ENCODE measurements around the gene ARHGEF17.
A peak's percentile ranks its signal among the peaks of the same experiment; 100 is the strongest.

Gene ARHGEF17

GRCh38 chr11:73293356-73293936, 14.6 kb upstream of the ARHGEF17 start:
- DNase-seq, result no peak
- no peak for TF ChIP-seq POLR2A (IDR thresholded peaks at IDR 0.05; ENCODE audit: low read length)
- no peak for TF ChIP-seq GATA1 (IDR thresholded peaks at IDR 0.05; ENCODE audit: low read depth, low read length)

- TF ChIP-seq POLR2A (IDR thresholded peaks at IDR 0.05; ENCODE audit: low read length) (no peak), GATA1 (IDR thresholded peaks at IDR 0.05; ENCODE audit: low read depth, low read length) (no peak)
- no peak for DNase-seq
Measured at GRCh38 chr11:73294604-73295003, 13.5 kb upstream of the ARHGEF17 start.

DNA sequence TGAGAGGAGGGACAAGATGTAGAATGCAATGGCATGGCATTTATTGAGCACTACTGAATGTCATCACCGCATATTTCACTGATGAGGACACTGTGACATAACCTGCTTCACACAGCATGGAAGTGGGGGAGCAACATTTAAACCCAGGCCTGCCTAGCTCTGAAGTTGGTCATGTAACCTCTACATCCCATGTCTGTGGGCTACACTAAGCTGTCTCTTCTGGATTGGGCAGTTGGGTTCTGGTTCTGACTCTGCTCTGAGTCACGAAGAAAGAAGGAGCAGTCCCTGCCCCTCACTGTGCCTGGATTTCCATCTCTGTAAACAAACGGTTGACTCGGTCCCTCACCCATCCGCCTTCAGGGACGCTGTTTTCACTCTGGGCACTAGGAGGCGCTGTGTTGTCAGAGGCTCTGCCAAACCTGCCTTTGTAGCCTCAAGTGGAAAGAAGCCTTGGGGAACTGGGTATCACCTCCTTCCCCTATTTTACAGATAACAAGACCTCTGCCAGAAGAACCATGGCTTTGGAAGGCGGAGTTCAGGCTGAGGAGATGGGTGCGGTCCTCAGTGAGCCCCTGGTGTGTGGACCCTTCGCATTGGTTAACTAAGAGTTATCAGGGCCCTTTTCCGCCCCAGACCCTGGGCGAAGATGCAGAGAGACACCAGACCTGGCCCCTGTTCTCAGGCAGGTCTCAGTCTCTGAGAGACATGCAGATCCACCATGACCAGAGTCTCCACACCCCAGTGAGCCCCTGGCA, 12.7 kb upstream of the ARHGEF17 start:
- peak; percentile 60 to 77 for DNase-seq
- TF ChIP-seq POLR2A (IDR thresholded peaks at IDR 0.05; ENCODE audit: low read length) (no peak), GATA1 (IDR thresholded peaks at IDR 0.05; ENCODE audit: low read depth, low read length) (no peak)

DNA sequence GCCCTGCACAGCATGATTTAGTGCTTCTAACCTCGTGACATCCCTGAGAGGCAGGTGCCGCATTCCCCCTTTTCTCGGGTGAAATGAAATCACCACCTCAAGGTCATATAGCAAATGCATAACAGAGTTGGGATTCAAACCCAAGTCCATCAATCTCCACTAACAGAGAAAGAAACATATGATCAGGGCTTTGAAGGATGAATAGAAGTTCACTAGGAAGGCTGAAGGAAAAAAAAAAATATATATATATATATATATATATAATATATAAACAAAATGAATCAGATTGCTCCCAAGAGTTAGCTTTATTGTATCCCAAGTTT, 12.1 kb upstream of the ARHGEF17 start:
- no peak for DNase-seq
- TF ChIP-seq POLR2A (IDR thresholded peaks at IDR 0.05; ENCODE audit: low read length), result no peak
- no peak for TF ChIP-seq GATA1 (IDR thresholded peaks at IDR 0.05; ENCODE audit: low read depth, low read length)

DNA sequence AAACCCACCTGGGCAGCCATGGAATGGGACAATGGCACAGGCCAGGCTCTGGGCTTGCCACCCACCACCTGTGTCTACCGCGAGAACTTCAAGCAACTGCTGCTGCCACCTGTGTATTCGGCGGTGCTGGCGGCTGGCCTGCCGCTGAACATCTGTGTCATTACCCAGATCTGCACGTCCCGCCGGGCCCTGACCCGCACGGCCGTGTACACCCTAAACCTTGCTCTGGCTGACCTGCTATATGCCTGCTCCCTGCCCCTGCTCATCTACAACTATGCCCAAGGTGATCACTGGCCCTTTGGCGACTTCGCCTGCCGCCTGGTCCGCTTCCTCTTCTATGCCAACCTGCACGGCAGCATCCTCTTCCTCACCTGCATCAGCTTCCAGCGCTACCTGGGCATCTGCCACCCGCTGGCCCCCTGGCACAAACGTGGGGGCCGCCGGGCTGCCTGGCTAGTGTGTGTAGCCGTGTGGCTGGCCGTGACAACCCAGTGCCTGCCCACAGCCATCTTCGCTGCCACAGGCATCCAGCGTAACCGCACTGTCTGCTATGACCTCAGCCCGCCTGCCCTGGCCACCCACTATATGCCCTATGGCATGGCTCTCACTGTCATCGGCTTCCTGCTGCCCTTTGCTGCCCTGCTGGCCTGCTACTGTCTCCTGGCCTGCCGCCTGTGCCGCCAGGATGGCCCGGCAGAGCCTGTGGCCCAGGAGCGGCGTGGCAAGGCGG, 11.4 kb upstream of the ARHGEF17 start:
- no peak for DNase-seq
- TF ChIP-seq GATA1 (IDR thresholded peaks at IDR 0.05; ENCODE audit: low read depth, low read length) (no peak), POLR2A (IDR thresholded peaks at IDR 0.05; ENCODE audit: low read length) (no peak)

- TF ChIP-seq POLR2A (IDR thresholded peaks at IDR 0.05; ENCODE audit: low read length) (no peak), GATA1 (IDR thresholded peaks at IDR 0.05; ENCODE audit: low read depth, low read length) (no peak)
- DNase-seq, result no peak
Measured at GRCh38 chr11:73297231-73297590, 10.9 kb upstream of the ARHGEF17 start.

GRCh38 chr11:73297702-73298101, 10.4 kb upstream of the ARHGEF17 start:
- TF ChIP-seq GATA1 (IDR thresholded peaks at IDR 0.05; ENCODE audit: low read depth, low read length), result no peak
- no peak for TF ChIP-seq POLR2A (IDR thresholded peaks at IDR 0.05; ENCODE audit: low read length)
- no peak for DNase-seq

DNA sequence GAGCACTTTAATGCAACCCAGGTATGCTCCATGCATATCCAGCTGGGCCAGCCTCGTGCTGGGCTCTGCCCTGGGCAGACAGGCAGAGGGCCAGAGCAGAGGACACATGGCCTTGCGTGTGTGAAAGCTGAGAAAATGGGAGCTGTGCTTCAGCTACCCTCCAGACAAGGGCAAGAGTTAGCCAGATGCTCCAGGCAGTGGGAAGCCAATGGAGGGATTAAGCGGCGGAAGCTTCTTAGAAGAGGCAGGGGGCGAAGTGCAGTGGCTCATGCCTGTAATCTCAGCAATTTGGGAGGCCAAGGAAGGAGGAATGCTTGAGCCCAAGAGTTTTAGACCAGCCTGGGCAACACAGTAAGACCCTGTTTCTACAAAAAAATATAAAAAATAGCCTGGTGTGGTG, 9.8 kb upstream of the ARHGEF17 start:
- TF ChIP-seq POLR2A (IDR thresholded peaks at IDR 0.05; ENCODE audit: low read length) (no peak), GATA1 (IDR thresholded peaks at IDR 0.05; ENCODE audit: low read depth, low read length) (no peak)
- DNase-seq, result no peak

DNA sequence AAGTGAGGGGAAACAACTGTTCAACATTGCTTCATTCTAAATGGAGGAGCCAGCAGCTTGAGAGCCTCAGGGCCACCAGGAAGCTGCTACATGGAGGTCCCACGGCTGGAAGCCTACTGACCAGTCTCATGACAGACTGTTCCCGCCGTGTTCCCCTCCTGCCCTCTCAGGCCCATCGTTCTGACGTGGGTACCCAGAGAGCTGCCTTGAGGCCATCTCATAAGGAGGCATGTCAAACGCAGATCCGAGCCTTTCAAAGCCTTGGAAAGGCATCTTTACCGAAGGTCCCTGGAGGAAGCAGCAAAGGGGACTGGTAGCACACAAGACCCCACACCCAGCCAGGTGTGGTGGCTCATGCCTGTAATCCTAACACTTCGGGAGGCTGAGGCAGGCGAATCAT, 8.3 kb upstream of the ARHGEF17 start:
- no peak for DNase-seq
- TF ChIP-seq GATA1 (IDR thresholded peaks at IDR 0.05; ENCODE audit: low read depth, low read length) (no peak), POLR2A (IDR thresholded peaks at IDR 0.05; ENCODE audit: low read length) (no peak)

DNA sequence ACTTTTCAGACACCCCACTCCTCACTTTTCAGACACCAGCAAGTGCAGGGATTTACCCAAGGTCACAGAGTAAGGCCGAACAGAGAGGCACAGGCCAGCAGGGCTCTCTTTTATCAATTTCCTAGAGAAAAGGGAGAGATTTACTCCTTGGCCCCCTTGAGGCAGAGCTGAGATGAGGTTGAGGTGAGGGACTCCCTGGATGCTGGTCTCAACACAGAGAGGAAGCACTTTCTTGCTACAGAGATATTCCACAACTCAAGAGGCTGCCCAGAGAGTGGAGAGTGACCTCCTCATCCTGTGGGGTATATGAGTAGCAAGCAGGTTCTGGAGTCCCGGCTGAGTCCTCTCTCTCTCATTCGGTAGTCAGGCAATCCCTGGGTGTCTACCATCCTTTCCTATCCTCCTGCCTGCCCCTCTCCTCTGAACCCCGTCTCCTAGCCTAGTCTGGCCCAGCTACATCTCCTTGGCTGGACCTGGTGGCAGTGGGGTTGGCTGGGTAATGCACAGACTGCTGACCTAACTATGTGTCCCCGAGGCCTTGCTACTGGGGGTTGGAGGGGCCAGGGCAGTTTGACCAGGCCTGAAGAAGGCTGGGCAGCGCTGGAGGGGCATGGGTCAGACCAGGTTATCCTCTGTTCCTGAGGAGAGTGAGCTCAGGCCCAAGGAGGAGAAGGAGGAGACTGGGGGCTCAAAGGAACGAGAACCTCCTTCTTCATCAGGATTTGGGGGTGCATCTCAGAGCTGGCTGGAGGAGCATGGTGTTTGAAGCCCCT, 1.8 kb upstream of the ARHGEF17 start:
- no peak for DNase-seq
- no peak for TF ChIP-seq GATA1 (IDR thresholded peaks at IDR 0.05; ENCODE audit: low read depth, low read length)
- TF ChIP-seq POLR2A (IDR thresholded peaks at IDR 0.05; ENCODE audit: low read length), result no peak

DNA sequence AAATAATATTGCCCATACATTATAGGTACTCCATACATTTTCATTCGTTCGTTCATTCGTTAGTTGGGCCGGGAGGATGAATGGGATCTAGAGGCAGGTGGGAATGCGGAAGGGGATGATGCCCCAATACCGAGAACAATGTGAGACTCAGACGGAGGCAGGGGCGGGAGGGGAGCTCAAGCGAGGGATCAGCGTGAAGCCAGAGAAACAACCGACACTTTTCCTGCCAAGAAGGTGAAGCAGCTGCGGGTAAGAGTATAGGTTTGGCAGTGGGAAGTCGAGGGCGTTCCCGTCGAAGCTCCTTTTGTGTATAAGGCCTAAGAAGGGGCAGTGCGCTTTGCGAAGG, 1.1 kb upstream of the ARHGEF17 start:
- TF ChIP-seq POLR2A (IDR thresholded peaks at IDR 0.05; ENCODE audit: low read length) (no peak), GATA1 (IDR thresholded peaks at IDR 0.05; ENCODE audit: low read depth, low read length) (no peak)
- no peak for DNase-seq

- no peak for TF ChIP-seq GATA1 (IDR thresholded peaks at IDR 0.05; ENCODE audit: low read depth, low read length)
- no peak for TF ChIP-seq POLR2A (IDR thresholded peaks at IDR 0.05; ENCODE audit: low read length)
- peak; percentile 83 to 90 for DNase-seq
Measured at GRCh38 chr11:73307323-73308002, 613 bp upstream of the ARHGEF17 start.

- no peak for DNase-seq
- TF ChIP-seq POLR2A (IDR thresholded peaks at IDR 0.05; ENCODE audit: low read length) (no peak), GATA1 (IDR thresholded peaks at IDR 0.05; ENCODE audit: low read depth, low read length) (no peak)
Measured at GRCh38 chr11:73308961-73309919, 1.2 kb downstream of the ARHGEF17 start.

All from erythroblast (primary cell).